Neural cell (in vitro differentiated cells): Measurements from ENCODE around the gene PEMT. TPM values are rescaled to one million over a fixed set of nuclear protein-coding genes. Genes with fewer than 3 reads are reported as not detected.

ENCODE experiments used
- H2AFZ ChIP-seq: fragments of 200-600, 300-800 bp; sonication (generic), shearing (Covaris generic); 2 replicates; pipeline ENCODE4 v1.6.0; 2014; ENCODE audit warnings: low read depth, mild to moderate bottlenecking, antibody characterized with exemption, low read length, moderate library complexity
- H3F3A ChIP-seq: fragments of 200-600 bp; shearing (Covaris generic); 2 replicates; pipeline ENCODE4 v1.6.1; 2016; ENCODE audit warnings: mild to moderate bottlenecking, moderate library complexity, mixed read lengths, antibody characterized with exemption, low read length; ENCODE audit not compliant: insufficient read depth, poor library complexity, severe bottlenecking
- H3K27ac ChIP-seq: fragments of 200-600, 300-800 bp; sonication (generic), shearing (Covaris generic); 2 replicates; pipeline ENCODE4 v1.5.1; 2014; ENCODE audit warnings: mild to moderate bottlenecking, low read length, moderate library complexity
- H3K27me3 ChIP-seq: fragments of 300-800, 200-600 bp; sonication (generic), shearing (Covaris generic); 2 replicates; pipeline ENCODE4 v1.6.0; 2014; ENCODE audit warnings: mild to moderate bottlenecking, low read depth, low read length, moderate library complexity; ENCODE audit not compliant: insufficient read depth
- H3K36me3 ChIP-seq: fragments of 300-800, 200-600 bp; sonication (generic), shearing (Covaris generic); 2 replicates; pipeline ENCODE4 v1.5.1; 2014; ENCODE audit warnings: mild to moderate bottlenecking, antibody characterized with exemption, low read length, moderate library complexity; ENCODE audit not compliant: insufficient read depth
- H3K4me2 ChIP-seq: fragments of 300-800, 200-600 bp; sonication (generic), shearing (Covaris generic); 2 replicates; pipeline ENCODE4 v1.6.0; 2014; ENCODE audit warnings: mild to moderate bottlenecking, low read length
- H3K4me3 ChIP-seq: fragments of 300-800, 200-600 bp; sonication (generic), shearing (Covaris generic); 2 replicates; pipeline ENCODE4 v1.5.1; 2014; ENCODE audit warnings: mild to moderate bottlenecking, low read length, moderate library complexity
- H3K79me2 ChIP-seq: fragments of 200-600 bp; shearing (Covaris generic); replicated peaks from 2 replicates; pipeline ENCODE4 v1.6.0; 2014; ENCODE audit warnings: mild to moderate bottlenecking, low read length, moderate library complexity; ENCODE audit not compliant: insufficient read depth
- H3K9ac ChIP-seq: fragments of 300-800, 200-600 bp; sonication (generic), shearing (Covaris generic); 2 replicates; pipeline ENCODE4 v1.6.1; 2016; ENCODE audit warnings: mild to moderate bottlenecking, low read length, mixed read lengths
- H3K9me2 ChIP-seq: fragments of 200-600 bp; shearing (Covaris generic); 2 replicates; pipeline ENCODE4 v1.6.1; 2016; ENCODE audit warnings: mild to moderate bottlenecking, low read length, mixed read lengths; ENCODE audit not compliant: insufficient read depth
- H3K9me3 ChIP-seq: fragments of 200-600, 300-800 bp; sonication (generic), shearing (Covaris generic); 2 replicates; pipeline ENCODE4 v1.6.1; 2016; ENCODE audit warnings: mild to moderate bottlenecking, mixed run types, low read length, moderate library complexity, mixed read lengths
- H4K20me1 ChIP-seq: fragments of 200-600 bp; shearing (Covaris generic); 2 replicates; pipeline ENCODE4 v1.6.1; 2016; ENCODE audit warnings: mild to moderate bottlenecking, mixed run types; ENCODE audit not compliant: insufficient read depth
- CTCF ChIP-seq: fragments of 450-650 bp; IDR thresholded peaks from 2 replicates; pipeline ENCODE4 v1.5.1; 2014; ENCODE audit warnings: antibody characterized with exemption, mild to moderate bottlenecking, moderate library complexity; ENCODE audit not compliant: poor library complexity, severe bottlenecking
- EP300 ChIP-seq: fragments of 450-650 bp; conservative IDR thresholded peaks from 2 replicates; pipeline ENCODE4 v1.6.1; 2014; ENCODE audit warnings: antibody characterized with exemption, mild to moderate bottlenecking, moderate library complexity; ENCODE audit not compliant: poor library complexity, severe bottlenecking
- EZH2 ChIP-seq: fragments of 200-600, 300-800 bp; shearing (Covaris generic), sonication (generic); IDR thresholded peaks from 2 replicates; pipeline ENCODE4 v1.6.1; 2014; ENCODE audit warnings: antibody characterized with exemption, low read length, borderline replicate concordance, mild to moderate bottlenecking; ENCODE audit not compliant: insufficient read depth, poor library complexity, severe bottlenecking
- MXI1 ChIP-seq: fragments of 450-650 bp; conservative IDR thresholded peaks from 2 replicates; pipeline ENCODE4 v1.6.1; 2014; ENCODE audit warnings: antibody characterized with exemption, mild to moderate bottlenecking; ENCODE audit not compliant: poor library complexity, severe bottlenecking
- POLR2AphosphoS5 ChIP-seq: IDR thresholded peaks from 2 replicates; pipeline ENCODE4 v1.6.1; 2012
- RAD21 ChIP-seq: fragments of 450-650 bp; conservative IDR thresholded peaks from 2 replicates; pipeline ENCODE4 v1.6.1; 2014; ENCODE audit warnings: antibody characterized with exemption, mild to moderate bottlenecking, moderate library complexity
- REST ChIP-seq: IDR thresholded peaks from 2 replicates; pipeline ENCODE4 v1.6.1; 2012; ENCODE audit warnings: borderline replicate concordance
- SMC3 ChIP-seq: fragments of 450-650 bp; conservative IDR thresholded peaks from 2 replicates; pipeline ENCODE4 v1.6.1; 2014; ENCODE audit warnings: antibody characterized with exemption, mild to moderate bottlenecking, moderate library complexity; ENCODE audit not compliant: poor library complexity
- TAF1 ChIP-seq: IDR thresholded peaks from 2 replicates; pipeline ENCODE4 v1.6.1; 2012; ENCODE audit warnings: low read depth
- polyA plus RNA-seq: library from polyadenylated mRNA; depleted of rRNA; stranded (reverse); fragments of >200 nt; gene quantifications from 2 replicates; pipeline ENCODE4 v1.2.3, GENCODE V29; 2014

The PEMT gene
- polyA plus RNA-seq, 1 donor from 2014 or later = 71.7 TPM

GRCh38 chr17:17468217-17469010, 123.1 kb downstream of the PEMT start:
- TF ChIP-seq MXI1 (no peak), TAF1 (no peak), EZH2 (no peak), EP300 (no peak), SMC3 (no peak), RAD21 (no peak), REST (no peak), POLR2AphosphoS5 (no peak), CTCF (no peak)
- no peak overlapping the region for H3K4me3 ChIP-seq
- no peak overlapping the region for H3K27ac ChIP-seq
- no peak overlapping the region for H3K4me2 ChIP-seq
- H3K36me3 ChIP-seq = no peaks in the 10 kb centered on the region
- H3K9me3 ChIP-seq = no peaks in the 10 kb centered on the region
- H3F3A ChIP-seq = no peaks in the 10 kb centered on the region
- H3K27me3 ChIP-seq = no peaks in the 10 kb centered on the region
- H3K79me2 ChIP-seq = no peaks in the 10 kb centered on the region
- no peaks in the 10 kb centered on the region for H3K9me2 ChIP-seq
- H2AFZ ChIP-seq = no peak overlapping the region
- no peaks in the 10 kb centered on the region for H4K20me1 ChIP-seq
- H3K9ac ChIP-seq = no peak overlapping the region

GRCh38 chr17:17467720-17468119, 123.8 kb downstream of the PEMT start:
- TF ChIP-seq CTCF (no peak), POLR2AphosphoS5 (no peak), REST (no peak), MXI1 (no peak), SMC3 (no peak), RAD21 (no peak)
- H3K36me3 ChIP-seq = no peaks in the 10 kb centered on the region
- H3K9me2 ChIP-seq = no peaks in the 10 kb centered on the region

More at GRCh38 chr17:17467720-17468119, 123.8 kb downstream of the PEMT start:
- Histone ChIP-seq H3K9ac (no peak overlapping the region), H2AFZ (no peak overlapping the region), H3K9me3 (no peaks in the 10 kb centered on the region), H3K27ac (no peak overlapping the region), H3K27me3 (no peaks in the 10 kb centered on the region), H3F3A (no peaks in the 10 kb centered on the region), H3K79me2 (no peaks in the 10 kb centered on the region), H3K4me3 (no peak overlapping the region), H3K4me2 (no peak overlapping the region), H4K20me1 (no peaks in the 10 kb centered on the region)
